Measurements from ENCODE around the gene OR2M2. TPM values are rescaled to one million over a fixed set of nuclear protein-coding genes. Genes with fewer than 3 reads are reported as not detected.

The OR2M2 gene
- total RNA-seq = not detected in 2 replicates

GRCh38 chr1:248174521-248174920 lies at the start of gene OR2M2:
Gene OR2M2, plus strand, starts transcription at chr1:248174821. Its CDS starts 5,165 bp downstream, at chr1:248179986.

GRCh38 chr1:248144513-248145198 lies 30.0 kb upstream of the OR2M2 start, which contains the start of gene OR2M5:
Gene OR2M5, plus strand, starts transcription at chr1:248145148. Its CDS starts 0 bp downstream, at chr1:248145148.

GRCh38 chr1:248196965-248197364 lies 22.3 kb downstream of the OR2M2 start, which contains the start of gene OR2M3:
Gene OR2M3, plus strand, starts transcription at chr1:248197265. Its CDS starts 5,803 bp downstream, at chr1:248203068.

Other genes with a start within 250 kb of the OR2M2 start
- not detected in 2 replicates for gene OR2AJ1, start 249.9 kb upstream of the OR2M2 start, total RNA-seq
- gene OR2L8, start 226.0 kb upstream of the OR2M2 start, total RNA-seq = 0.25 TPM in 1 of 2 replicates, not detected in the other
- 0.25 TPM in 1 of 2 replicates, not detected in the other for gene OR2AK2, start 209.6 kb upstream of the OR2M2 start, total RNA-seq
- gene OR2L5, start 161.2 kb upstream of the OR2M2 start, total RNA-seq = under 0.01 and 0.12 TPM in 2 replicates
- under 0.01 TPM in 1 of 2 replicates, not detected in the other for gene OR2L2, start 144.8 kb upstream of the OR2M2 start, total RNA-seq
- gene OR2L3, start 128.0 kb upstream of the OR2M2 start, total RNA-seq = 0.11 and 0.12 TPM in 2 replicates
- not detected in 2 replicates for gene OR2L13, start 79.6 kb upstream of the OR2M2 start, total RNA-seq
- not detected in 2 replicates for gene OR2M5, start 29.7 kb upstream of the OR2M2 start, total RNA-seq
- not detected in 2 replicates for gene OR2M3, start 22.4 kb downstream of the OR2M2 start, total RNA-seq
- not detected in 2 replicates for gene OR2M4, start 56.6 kb downstream of the OR2M2 start, total RNA-seq
- gene OR2T33, start 103.2 kb downstream of the OR2M2 start, total RNA-seq = not detected in 2 replicates
- gene OR2T12, start 128.6 kb downstream of the OR2M2 start, total RNA-seq = not detected in 2 replicates
- not detected in 2 replicates for gene OR2M7, start 149.7 kb downstream of the OR2M2 start, total RNA-seq
- gene OR14C36, start 174.0 kb downstream of the OR2M2 start, total RNA-seq = not detected in 2 replicates
- not detected in 2 replicates for gene OR2T4, start 186.8 kb downstream of the OR2M2 start, total RNA-seq
- not detected in 2 replicates for gene OR2T6, start 200.9 kb downstream of the OR2M2 start, total RNA-seq
- gene OR2T1, start 228.2 kb downstream of the OR2M2 start, total RNA-seq = not detected in 2 replicates